Panc1 (cell line): ENCODE data around the gene MPI.

Experiments used
- POLR2AphosphoS5 ChIP-seq: IDR thresholded peaks from 2 replicates; pipeline ENCODE4 v1.6.1; 2012; ENCODE audit warnings: mild to moderate bottlenecking, low read depth, low read length, moderate library complexity
- SIN3A ChIP-seq: IDR thresholded peaks from 2 replicates; pipeline ENCODE4 v1.6.1; 2012; ENCODE audit warnings: low read depth, mild to moderate bottlenecking, low read length, moderate library complexity, borderline replicate concordance; ENCODE audit not compliant: insufficient read depth
- TCF7L2 ChIP-seq: IDR thresholded peaks from 2 replicates; pipeline ENCODE4 v1.6.1; 2011; ENCODE audit warnings: mild to moderate bottlenecking, low read depth, low read length, inconsistent platforms
- TF ChIP-seq, protein P1 (sequence below): fragments of 450-650 bp; IDR thresholded peaks from 2 replicates; pipeline ENCODE4 v1.5.1; 2017; ENCODE audit warnings: mild to moderate bottlenecking
- TF ChIP-seq, protein P2 (sequence below), 2 experiments: IDR thresholded peaks; 2 replicates each; pipeline ENCODE4 v1.6.1; 2011 to 2012; ENCODE audit warnings: low read depth in 2 of 2, control low read depth in 1 of 2, low read length in 1 of 2, mild to moderate bottlenecking in 1 of 2, moderate library complexity in 1 of 2; ENCODE audit not compliant: insufficient read depth in 1 of 2

DNA sequence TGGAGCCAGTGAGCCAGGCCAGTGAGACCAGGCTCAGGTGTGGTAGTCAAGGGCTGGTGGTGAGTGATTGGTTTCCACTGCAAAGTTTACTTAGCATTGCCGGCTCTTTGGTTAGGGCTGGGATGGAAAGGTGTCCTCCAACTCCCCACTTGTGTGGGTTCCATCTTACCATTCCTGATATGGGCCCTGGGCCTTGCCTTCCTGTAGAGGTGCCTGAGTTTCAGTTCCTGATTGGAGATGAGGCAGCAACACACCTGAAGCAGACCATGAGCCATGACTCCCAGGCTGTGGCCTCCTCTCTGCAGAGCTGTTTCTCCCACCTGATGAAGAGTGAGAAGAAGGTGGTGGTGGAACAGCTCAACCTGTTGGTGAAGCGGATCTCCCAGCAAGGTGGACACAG lies 3.1 kb downstream of the MPI start:
- TF ChIP-seq POLR2AphosphoS5 (no peak), TCF7L2 (no peak), SIN3A (no peak)
- TF ChIP-seq, protein P1, sequence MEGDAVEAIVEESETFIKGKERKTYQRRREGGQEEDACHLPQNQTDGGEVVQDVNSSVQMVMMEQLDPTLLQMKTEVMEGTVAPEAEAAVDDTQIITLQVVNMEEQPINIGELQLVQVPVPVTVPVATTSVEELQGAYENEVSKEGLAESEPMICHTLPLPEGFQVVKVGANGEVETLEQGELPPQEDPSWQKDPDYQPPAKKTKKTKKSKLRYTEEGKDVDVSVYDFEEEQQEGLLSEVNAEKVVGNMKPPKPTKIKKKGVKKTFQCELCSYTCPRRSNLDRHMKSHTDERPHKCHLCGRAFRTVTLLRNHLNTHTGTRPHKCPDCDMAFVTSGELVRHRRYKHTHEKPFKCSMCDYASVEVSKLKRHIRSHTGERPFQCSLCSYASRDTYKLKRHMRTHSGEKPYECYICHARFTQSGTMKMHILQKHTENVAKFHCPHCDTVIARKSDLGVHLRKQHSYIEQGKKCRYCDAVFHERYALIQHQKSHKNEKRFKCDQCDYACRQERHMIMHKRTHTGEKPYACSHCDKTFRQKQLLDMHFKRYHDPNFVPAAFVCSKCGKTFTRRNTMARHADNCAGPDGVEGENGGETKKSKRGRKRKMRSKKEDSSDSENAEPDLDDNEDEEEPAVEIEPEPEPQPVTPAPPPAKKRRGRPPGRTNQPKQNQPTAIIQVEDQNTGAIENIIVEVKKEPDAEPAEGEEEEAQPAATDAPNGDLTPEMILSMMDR, result no peak
- TF ChIP-seq, protein P2, sequence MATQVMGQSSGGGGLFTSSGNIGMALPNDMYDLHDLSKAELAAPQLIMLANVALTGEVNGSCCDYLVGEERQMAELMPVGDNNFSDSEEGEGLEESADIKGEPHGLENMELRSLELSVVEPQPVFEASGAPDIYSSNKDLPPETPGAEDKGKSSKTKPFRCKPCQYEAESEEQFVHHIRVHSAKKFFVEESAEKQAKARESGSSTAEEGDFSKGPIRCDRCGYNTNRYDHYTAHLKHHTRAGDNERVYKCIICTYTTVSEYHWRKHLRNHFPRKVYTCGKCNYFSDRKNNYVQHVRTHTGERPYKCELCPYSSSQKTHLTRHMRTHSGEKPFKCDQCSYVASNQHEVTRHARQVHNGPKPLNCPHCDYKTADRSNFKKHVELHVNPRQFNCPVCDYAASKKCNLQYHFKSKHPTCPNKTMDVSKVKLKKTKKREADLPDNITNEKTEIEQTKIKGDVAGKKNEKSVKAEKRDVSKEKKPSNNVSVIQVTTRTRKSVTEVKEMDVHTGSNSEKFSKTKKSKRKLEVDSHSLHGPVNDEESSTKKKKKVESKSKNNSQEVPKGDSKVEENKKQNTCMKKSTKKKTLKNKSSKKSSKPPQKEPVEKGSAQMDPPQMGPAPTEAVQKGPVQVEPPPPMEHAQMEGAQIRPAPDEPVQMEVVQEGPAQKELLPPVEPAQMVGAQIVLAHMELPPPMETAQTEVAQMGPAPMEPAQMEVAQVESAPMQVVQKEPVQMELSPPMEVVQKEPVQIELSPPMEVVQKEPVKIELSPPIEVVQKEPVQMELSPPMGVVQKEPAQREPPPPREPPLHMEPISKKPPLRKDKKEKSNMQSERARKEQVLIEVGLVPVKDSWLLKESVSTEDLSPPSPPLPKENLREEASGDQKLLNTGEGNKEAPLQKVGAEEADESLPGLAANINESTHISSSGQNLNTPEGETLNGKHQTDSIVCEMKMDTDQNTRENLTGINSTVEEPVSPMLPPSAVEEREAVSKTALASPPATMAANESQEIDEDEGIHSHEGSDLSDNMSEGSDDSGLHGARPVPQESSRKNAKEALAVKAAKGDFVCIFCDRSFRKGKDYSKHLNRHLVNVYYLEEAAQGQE (IDR thresholded peaks at IDR 0.05; ENCODE audit: insufficient read depth in 1 of 2, low read depth in 2 of 2, low read length in 1 of 2), result no peak
